IMR-90 (cell line): ENCODE measurements around the gene DNMT3A.

Experiments
- CEBPB ChIP-seq: IDR thresholded peaks from 2 replicates; pipeline ENCODE4 v1.6.1; 2012; ENCODE audit warnings: low read depth, low read length, improper control_type of control experiment
- CHD1 ChIP-seq: IDR thresholded peaks from 2 replicates; pipeline ENCODE4 v1.6.1; 2012; ENCODE audit warnings: low read depth, low read length, improper control_type of control experiment
- CTCF ChIP-seq: conservative IDR thresholded peaks from 2 replicates; pipeline ENCODE4 v1.5.1; 2012; ENCODE audit warnings: mild to moderate bottlenecking, low read depth, low read length, improper control_type of control experiment
- MAFK ChIP-seq: IDR thresholded peaks from 2 replicates; pipeline ENCODE4 v1.6.1; 2012; ENCODE audit warnings: low read depth, low read length, improper control_type of control experiment
- RAD21 ChIP-seq: IDR thresholded peaks from 2 replicates; pipeline ENCODE4 v1.6.1; 2012; ENCODE audit warnings: low read length, improper control_type of control experiment
- RCOR1 ChIP-seq: IDR thresholded peaks from 2 replicates; pipeline ENCODE4 v1.6.1; 2012; ENCODE audit warnings: mild to moderate bottlenecking, low read length, improper control_type of control experiment; ENCODE audit not compliant: insufficient replicate concordance
- SMC3 ChIP-seq: fragments of 150-350 bp; IDR thresholded peaks from 2 replicates; pipeline ENCODE4 v1.6.1; 2016; ENCODE audit warnings: low read depth, mild to moderate bottlenecking, antibody characterized with exemption, low read length, moderate library complexity

- no peak for TF ChIP-seq RCOR1
- TF ChIP-seq CEBPB: no peak
- TF ChIP-seq SMC3: no peak
- no peak for TF ChIP-seq CTCF
- no peak for TF ChIP-seq CHD1
- TF ChIP-seq MAFK: no peak
- TF ChIP-seq RAD21: no peak
Observed at GRCh38 chr2:25198209-25198525, 143.6 kb downstream of the DNMT3A start.
